GM12865 (cell line): ENCODE measurements around the gene TTC28.
A peak's percentile ranks its signal among the peaks of the same experiment; 100 is the strongest.

Experiments
- DNase-seq: peaks from one replicate; pipeline ENCODE4 v3.0.0; 2010; ENCODE audit warnings: low read depth
- H3K4me3 ChIP-seq: 2 replicates; pipeline ENCODE4 v1.5.1; 2011; ENCODE audit warnings: mild to moderate bottlenecking, low read depth, low read length, control low read depth
- CTCF ChIP-seq: IDR thresholded peaks from 2 replicates; pipeline ENCODE4 v1.5.1; 2011; ENCODE audit warnings: low read length, control low read depth, low read depth, inconsistent platforms; ENCODE audit not compliant: insufficient read depth; ENCODE audit errors: missing control alignments

The TTC28 gene

GRCh38 chr22:28609921-28610320 is 69.7 kb downstream of the TTC28 start:
- no peak for DNase-seq
- no peak overlapping the region for H3K4me3 ChIP-seq
- TF ChIP-seq CTCF, result no peak

GRCh38 chr22:28608546-28608945 is 71.1 kb downstream of the TTC28 start:
- H3K4me3 ChIP-seq, result no peak overlapping the region
- no peak for TF ChIP-seq CTCF

GRCh38 chr22:28607795-28608194 is 71.8 kb downstream of the TTC28 start:
- DNase-seq, result no peak
- no peak overlapping the region for H3K4me3 ChIP-seq
- TF ChIP-seq CTCF, result no peak

More at GRCh38 chr22:28608546-28608945, 71.1 kb downstream of the TTC28 start:
- DNase-seq, result no peak

GRCh38 chr22:28604966-28605761 is 74.5 kb downstream of the TTC28 start:
- no peak overlapping the region for H3K4me3 ChIP-seq
- no peak for DNase-seq
- TF ChIP-seq CTCF, result no peak

GRCh38 chr22:28601915-28602314 is 77.7 kb downstream of the TTC28 start:
- TF ChIP-seq CTCF, result no peak
- no peak for DNase-seq
- H3K4me3 ChIP-seq, result no peak overlapping the region

- H3K4me3 ChIP-seq, result no peak overlapping the region
- peak; percentile 36 for TF ChIP-seq CTCF
- DNase-seq, result peak; percentile 64
These were observed 79.0 kb downstream of the TTC28 start for GRCh38 chr22:28600546-28601143.
